Keratinocyte (primary cell): ENCODE results near the gene FBRSL1.

Source experiments
- EZH2 ChIP-seq: IDR thresholded peaks from one replicate; pipeline ENCODE4 v1.6.1; 2012; ENCODE audit warnings: inconsistent platforms, mild to moderate bottlenecking, low read length, moderate library complexity
- TF ChIP-seq, protein P1 (sequence below), 3 experiments: IDR thresholded peaks in 1 of 3; conservative IDR thresholded peaks in 1 of 3; optimal IDR thresholded peaks in 1 of 3; 2 replicates in 2 of 3; 3 replicates in 1 of 3; pipeline versions ENCODE3 to v1.5.1; 2011; ENCODE audit warnings: low read length in 3 of 3, mild to moderate bottlenecking in 3 of 3, moderate library complexity in 2 of 3, control low read depth in 1 of 3, inconsistent platforms in 1 of 3; ENCODE audit not compliant: insufficient read depth in 2 of 3; ENCODE audit errors: extremely low read depth in 1 of 3

DNA sequence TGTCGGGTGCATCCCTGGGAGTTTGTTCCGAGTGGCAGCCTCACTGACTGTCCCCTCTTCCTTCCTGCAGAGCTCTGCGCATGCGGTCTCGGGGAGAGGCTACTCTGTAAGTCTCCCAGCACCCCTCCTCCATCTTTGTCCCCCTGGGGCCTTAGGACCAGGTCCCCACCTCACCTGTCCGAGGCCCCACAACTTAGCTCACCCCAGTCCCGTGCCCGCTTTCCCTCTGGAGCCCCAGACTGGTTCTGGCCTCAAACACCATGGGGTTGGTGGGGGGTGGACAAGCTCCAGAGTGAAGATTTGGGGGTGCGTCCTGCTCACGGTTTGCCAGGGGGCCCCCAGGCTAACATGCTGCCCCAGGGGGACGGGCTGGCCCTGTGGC, 37.9 kb downstream of the FBRSL1 start:
- TF ChIP-seq, protein P1, sequence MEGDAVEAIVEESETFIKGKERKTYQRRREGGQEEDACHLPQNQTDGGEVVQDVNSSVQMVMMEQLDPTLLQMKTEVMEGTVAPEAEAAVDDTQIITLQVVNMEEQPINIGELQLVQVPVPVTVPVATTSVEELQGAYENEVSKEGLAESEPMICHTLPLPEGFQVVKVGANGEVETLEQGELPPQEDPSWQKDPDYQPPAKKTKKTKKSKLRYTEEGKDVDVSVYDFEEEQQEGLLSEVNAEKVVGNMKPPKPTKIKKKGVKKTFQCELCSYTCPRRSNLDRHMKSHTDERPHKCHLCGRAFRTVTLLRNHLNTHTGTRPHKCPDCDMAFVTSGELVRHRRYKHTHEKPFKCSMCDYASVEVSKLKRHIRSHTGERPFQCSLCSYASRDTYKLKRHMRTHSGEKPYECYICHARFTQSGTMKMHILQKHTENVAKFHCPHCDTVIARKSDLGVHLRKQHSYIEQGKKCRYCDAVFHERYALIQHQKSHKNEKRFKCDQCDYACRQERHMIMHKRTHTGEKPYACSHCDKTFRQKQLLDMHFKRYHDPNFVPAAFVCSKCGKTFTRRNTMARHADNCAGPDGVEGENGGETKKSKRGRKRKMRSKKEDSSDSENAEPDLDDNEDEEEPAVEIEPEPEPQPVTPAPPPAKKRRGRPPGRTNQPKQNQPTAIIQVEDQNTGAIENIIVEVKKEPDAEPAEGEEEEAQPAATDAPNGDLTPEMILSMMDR (optimal IDR thresholded peaks at IDR 0.05 in 1 of 3, IDR thresholded peaks at IDR 0.05 in 1 of 3, conservative IDR thresholded peaks at IDR 0.05 in 1 of 3; ENCODE audit: extremely low read depth in 1 of 3, insufficient read depth in 2 of 3, low read length in 3 of 3), result no peak
- no peak for TF ChIP-seq EZH2
